ENCODE measurements around the gene DUSP28. TPM values are rescaled to one million over a fixed set of nuclear protein-coding genes. Genes with fewer than 3 reads are reported as not detected.

Gene DUSP28
- total and polyA plus RNA-seq, 12 donors: 4.9 to 22.2 (median 8.5) TPM

DNA sequence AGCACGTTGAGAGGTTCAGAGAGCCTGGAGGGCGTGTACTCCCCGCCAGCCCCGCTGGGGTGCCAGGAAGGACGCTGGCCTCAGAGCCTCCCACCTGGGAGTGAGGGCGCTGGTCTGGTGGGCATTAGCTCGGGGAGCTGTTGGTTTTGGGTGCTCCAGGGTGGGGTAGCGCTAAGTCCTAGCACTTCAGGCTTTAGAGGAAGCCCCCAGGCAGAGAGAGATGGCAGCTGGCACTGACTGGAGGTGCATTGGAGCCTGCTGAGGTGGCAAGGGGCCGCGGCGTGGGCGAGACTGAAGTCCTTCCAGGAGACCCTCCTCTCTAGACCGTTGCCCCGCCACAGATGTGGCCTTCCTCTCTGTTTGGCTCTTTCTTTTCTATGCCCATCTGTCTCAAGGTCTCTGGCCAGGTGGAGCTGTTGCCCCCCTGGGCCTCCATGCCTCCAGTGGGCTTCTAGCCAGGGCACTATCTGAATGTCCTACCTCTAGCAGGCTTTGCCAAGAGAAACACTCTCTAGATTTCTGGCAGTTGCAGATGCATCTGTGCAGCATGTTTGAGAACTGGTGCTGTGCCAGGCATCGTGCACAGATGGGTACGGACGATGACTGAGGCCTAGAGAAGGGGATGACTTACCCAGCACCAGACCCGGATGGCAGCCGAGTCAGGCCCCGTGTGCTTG is 33.0 kb downstream of the DUSP28 start:
- intact Hi-C loops (cut with DNase I): no loop called here
- no peaks in the 10 kb centered on the region for H3K9me3 ChIP-seq (replicated peaks in 1 of 3)
- WGBS, 4 donors: 90 to 95% (median 92%) methylated on average over 11 to 20 of the region's 20 CpGs
- H3K27ac ChIP-seq: no peak overlapping the region
- peak in 4 of 7 donors; percentile 11 to 42 (median 14) for DNase-seq
- H3K36me3 ChIP-seq (replicated peaks in 1 of 2): peaks cover 0 to 26% of the 10 kb centered on the region in 2 donors
- H3K4me3 ChIP-seq: no peak overlapping the region
- peaks cover 2 to 9% of the 10 kb centered on the region in 2 donors for H3K4me1 ChIP-seq (replicated peaks in 1 of 2)
- TF ChIP-seq, protein P1, sequence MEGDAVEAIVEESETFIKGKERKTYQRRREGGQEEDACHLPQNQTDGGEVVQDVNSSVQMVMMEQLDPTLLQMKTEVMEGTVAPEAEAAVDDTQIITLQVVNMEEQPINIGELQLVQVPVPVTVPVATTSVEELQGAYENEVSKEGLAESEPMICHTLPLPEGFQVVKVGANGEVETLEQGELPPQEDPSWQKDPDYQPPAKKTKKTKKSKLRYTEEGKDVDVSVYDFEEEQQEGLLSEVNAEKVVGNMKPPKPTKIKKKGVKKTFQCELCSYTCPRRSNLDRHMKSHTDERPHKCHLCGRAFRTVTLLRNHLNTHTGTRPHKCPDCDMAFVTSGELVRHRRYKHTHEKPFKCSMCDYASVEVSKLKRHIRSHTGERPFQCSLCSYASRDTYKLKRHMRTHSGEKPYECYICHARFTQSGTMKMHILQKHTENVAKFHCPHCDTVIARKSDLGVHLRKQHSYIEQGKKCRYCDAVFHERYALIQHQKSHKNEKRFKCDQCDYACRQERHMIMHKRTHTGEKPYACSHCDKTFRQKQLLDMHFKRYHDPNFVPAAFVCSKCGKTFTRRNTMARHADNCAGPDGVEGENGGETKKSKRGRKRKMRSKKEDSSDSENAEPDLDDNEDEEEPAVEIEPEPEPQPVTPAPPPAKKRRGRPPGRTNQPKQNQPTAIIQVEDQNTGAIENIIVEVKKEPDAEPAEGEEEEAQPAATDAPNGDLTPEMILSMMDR (IDR thresholded peaks at IDR 0.05): no peak
- TF ChIP-seq POLR2A (IDR thresholded peaks at IDR 0.05): no peak
- H3K27me3 ChIP-seq: no peaks in the 10 kb centered on the region

DNA sequence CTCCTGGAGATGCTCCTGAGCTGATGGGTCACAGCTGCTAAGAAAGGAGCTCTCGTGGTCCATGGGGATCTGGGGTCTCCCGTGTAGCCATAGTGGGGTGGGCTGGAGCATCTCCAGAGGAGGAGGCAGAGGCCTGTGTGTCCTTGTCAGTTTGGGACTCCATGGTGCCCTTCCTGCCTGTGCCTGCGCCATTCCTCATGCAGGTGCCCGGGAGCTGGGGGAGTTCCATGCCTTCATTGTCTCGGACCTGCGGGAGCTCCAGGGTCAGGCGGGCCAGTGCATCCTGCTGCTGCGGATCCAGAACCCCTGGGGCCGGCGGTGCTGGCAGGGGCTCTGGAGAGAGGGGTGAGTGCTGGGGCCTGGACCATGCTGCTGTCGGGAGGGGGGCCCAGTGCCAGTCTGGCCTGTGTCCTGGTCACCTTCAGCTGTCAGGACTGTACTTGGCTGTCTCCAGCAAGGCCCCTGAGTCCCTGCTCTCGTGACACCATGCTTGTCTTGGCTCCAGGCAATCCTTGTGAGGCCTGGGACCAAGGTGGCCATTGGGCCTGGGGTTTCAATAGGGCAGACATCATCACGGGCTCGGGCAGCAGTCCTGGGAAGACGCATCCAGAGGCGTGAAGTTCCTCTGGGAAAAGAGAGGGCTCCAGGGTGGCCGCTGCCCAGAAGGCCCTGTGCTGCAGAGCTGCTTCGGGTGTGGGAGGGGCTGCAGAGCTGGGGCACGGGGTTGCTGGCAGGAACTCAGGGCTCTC is 33.7 kb downstream of the DUSP28 start:
- 89 to 92% (median 91%) methylated on average over 7 to 19 of the region's 19 CpGs; no CpG with 5 or more reads in 1 of the 4 donors for WGBS, 4 donors
- TF ChIP-seq, protein P1 (IDR thresholded peaks at IDR 0.05): no peak
- no peak for TF ChIP-seq POLR2A (IDR thresholded peaks at IDR 0.05)
- H3K36me3 ChIP-seq (replicated peaks in 1 of 2): peaks cover 0 to 33% of the 10 kb centered on the region in 2 donors
- no peaks in the 10 kb centered on the region for H3K9me3 ChIP-seq (replicated peaks in 1 of 3)
- no peak overlapping the region for H3K27ac ChIP-seq
- no peak overlapping the region for H3K4me3 ChIP-seq
- intact Hi-C loops (cut with DNase I): no loop called here
- DNase-seq: peak in 5 of 7 donors; percentile 4 to 43 (median 11)
- H3K4me1 ChIP-seq (replicated peaks in 1 of 2): peaks cover 0 to 5% of the 10 kb centered on the region in 2 donors
- no peaks in the 10 kb centered on the region for H3K27me3 ChIP-seq

DNA sequence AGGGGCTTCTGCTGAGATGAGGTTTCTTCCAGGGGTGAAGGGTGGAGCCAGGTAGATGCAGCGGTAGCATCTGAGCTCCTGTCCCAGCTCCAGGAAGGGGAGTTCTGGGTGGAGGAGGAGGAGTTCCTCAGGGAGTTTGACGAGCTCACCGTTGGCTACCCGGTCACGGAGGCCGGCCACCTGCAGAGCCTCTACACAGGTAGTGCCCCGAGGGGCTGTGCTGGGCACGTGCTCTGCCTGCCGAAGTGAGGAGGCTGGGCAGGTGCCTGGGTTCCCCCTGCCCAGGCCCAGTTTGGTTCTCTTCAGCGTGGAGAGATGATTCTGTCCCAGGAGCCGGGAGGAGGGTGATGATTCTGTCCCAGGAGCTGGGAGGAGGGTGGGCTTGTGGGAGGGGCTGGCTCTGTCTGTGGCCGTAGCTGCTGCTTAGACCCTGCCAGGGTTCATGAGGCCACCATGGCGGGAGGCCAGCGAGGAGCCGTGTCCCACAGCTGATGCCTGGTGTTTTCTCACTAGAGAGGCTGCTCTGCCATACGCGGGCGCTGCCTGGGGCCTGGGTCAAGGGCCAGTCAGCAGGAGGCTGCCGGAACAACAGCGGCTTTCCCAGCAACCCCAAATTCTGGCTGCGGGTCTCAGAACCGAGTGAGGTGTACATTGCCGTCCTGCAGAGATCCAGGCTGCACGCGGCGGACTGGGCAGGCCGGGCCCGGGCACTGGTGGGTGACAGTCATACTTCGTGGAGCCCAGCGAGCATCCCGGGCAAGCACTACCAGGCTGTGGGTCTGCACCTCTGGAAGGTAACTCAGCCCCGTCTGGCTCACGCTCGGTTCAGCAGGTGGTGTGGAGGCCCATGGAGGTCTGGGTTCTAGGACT is 34.6 kb downstream of the DUSP28 start:
- Histone ChIP-seq H3K9me3 (replicated peaks in 1 of 3) (no peaks in the 10 kb centered on the region), H3K36me3 (replicated peaks in 1 of 2) (peaks cover 0 to 39% of the 10 kb centered on the region in 2 donors), H3K27me3 (no peaks in the 10 kb centered on the region), H3K27ac (no peak overlapping the region), H3K4me1 (replicated peaks in 1 of 2) (peaks cover 0 to 5% of the 10 kb centered on the region in 2 donors), H3K4me3 (no peak overlapping the region)
- TF ChIP-seq, protein P1 (IDR thresholded peaks at IDR 0.05): no peak
- TF ChIP-seq POLR2A (IDR thresholded peaks at IDR 0.05): no peak
- DNase-seq: peak in 5 of 7 donors; percentile 5 to 43 (median 16)
- WGBS, 4 donors: 80 to 91% (median 90%) methylated on average over 2 to 34 of the region's 34 CpGs
- intact Hi-C loops (cut with DNase I): no loop called here
